Upper lobe of left lung (tissue), 4 donors: ENCODE measurements around the gene CCNF.
A peak's percentile ranks its signal among the peaks of the same experiment; 100 is the strongest.

ENCODE experiments used
- EP300 ChIP-seq, 4 donors: sonication (generic); formaldehyde crosslinking; IDR thresholded peaks; one replicate each; pipeline ENCODE4 v1.5.1; 2017; ENCODE audit warnings: antibody characterized with exemption in 4 of 4, control low read depth in 2 of 4
- POLR2A ChIP-seq, 4 donors: fragments of 450-650 bp; IDR thresholded peaks; one replicate each; pipeline ENCODE4 v1.5.1; 2016 to 2017; ENCODE audit warnings: antibody characterized with exemption in 4 of 4, mild to moderate bottlenecking in 2 of 4
- TF ChIP-seq, protein P1 (sequence below), 6 experiments: fragments of 450-650 bp in 4 of 6; fragments of 200-600 bp in 2 of 6; sonication (generic) in 2 of 6; IDR thresholded peaks; one replicate each; pipeline ENCODE4 v1.5.1; 2016 to 2019; ENCODE audit warnings: antibody characterized with exemption in 6 of 6

DNA sequence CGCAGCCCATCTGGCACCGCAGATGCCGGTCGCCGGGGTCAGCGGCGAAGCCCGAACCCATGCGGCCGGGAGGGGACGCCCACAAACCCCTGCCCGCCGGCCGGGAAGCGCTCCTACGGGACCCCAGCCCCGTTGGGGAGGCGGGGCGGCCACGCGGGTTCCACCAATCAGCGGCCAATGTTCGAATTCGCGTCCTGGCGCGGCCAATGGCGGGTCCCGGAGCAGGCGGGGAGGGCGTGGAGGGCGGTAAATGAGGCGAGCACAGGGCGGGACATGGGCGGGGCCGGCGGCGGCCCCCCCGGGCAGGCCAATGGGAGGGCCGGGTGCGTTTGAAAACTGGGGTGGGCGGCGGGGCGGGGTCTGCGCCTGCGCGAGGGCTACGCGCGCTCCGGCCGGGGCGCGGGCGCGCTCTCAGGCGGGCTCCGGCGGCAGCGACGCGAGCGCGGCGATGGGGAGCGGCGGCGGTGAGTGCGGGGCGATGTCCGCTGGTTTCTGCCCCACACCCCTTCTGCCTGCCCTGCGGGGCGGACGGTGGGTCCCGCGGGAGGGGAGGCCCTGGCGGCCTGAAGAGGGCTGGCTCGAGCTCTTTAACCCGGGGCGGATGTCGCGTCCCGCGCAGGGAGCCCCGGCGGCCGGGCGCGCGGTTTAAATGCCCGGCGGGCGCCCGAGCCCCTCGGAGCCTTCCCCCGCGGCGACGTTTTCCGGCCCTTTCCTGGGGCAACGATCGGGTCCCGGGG, at the start of gene CCNF:
- TF ChIP-seq EP300 (IDR thresholded peaks at IDR 0.05) (no peak), POLR2A (IDR thresholded peaks at IDR 0.05) (peak in 3 of 4 donors; percentile 17 to 64 (median 47))
- TF ChIP-seq, protein P1, sequence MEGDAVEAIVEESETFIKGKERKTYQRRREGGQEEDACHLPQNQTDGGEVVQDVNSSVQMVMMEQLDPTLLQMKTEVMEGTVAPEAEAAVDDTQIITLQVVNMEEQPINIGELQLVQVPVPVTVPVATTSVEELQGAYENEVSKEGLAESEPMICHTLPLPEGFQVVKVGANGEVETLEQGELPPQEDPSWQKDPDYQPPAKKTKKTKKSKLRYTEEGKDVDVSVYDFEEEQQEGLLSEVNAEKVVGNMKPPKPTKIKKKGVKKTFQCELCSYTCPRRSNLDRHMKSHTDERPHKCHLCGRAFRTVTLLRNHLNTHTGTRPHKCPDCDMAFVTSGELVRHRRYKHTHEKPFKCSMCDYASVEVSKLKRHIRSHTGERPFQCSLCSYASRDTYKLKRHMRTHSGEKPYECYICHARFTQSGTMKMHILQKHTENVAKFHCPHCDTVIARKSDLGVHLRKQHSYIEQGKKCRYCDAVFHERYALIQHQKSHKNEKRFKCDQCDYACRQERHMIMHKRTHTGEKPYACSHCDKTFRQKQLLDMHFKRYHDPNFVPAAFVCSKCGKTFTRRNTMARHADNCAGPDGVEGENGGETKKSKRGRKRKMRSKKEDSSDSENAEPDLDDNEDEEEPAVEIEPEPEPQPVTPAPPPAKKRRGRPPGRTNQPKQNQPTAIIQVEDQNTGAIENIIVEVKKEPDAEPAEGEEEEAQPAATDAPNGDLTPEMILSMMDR (IDR thresholded peaks at IDR 0.05): peak in 4 of 6 experiments; percentile 17 to 53 (median 40)
